SU-DHL-6 (cell line): Measurements from ENCODE around the gene CDK4.

ENCODE experiments used
- CTCF ChIP-seq: fragments of 200-600 bp; sonication (generic); IDR thresholded peaks from one replicate; pipeline ENCODE4 v1.5.1; 2017; ENCODE audit warnings: antibody characterized with exemption, mild to moderate bottlenecking, low read length, moderate library complexity; ENCODE audit not compliant: insufficient read depth, poor library complexity, severe bottlenecking
- EZH2phosphoT487 ChIP-seq: fragments of 200-600 bp; sonication (generic), shearing (Covaris generic); conservative IDR thresholded peaks from 2 replicates; pipeline ENCODE4 v1.6.1; 2018; ENCODE audit warnings: mild to moderate bottlenecking, antibody characterized with exemption, low read length, moderate library complexity, mixed read lengths

GRCh38 chr12:57727758-57728395, 24.2 kb downstream of the CDK4 start:
- no peak for TF ChIP-seq CTCF
- no peak for TF ChIP-seq EZH2phosphoT487
